SU-DHL-6 (cell line): ENCODE results near the gene ME3.

ENCODE experiments used
- H2AFZ ChIP-seq: fragments of 200-600 bp; sonication (generic); 2 replicates; pipeline ENCODE4 v1.6.1; 2014; ENCODE audit warnings: low read depth, mild to moderate bottlenecking, moderate library complexity, mixed read lengths, antibody characterized with exemption, low read length; ENCODE audit not compliant: severe bottlenecking
- H3F3A ChIP-seq: fragments of 200-600 bp; shearing (Covaris generic); 2 replicates; pipeline ENCODE4 v1.6.0; 2016; ENCODE audit warnings: antibody characterized with exemption, mild to moderate bottlenecking; ENCODE audit not compliant: insufficient read depth
- H3K27ac ChIP-seq: fragments of 200-600 bp; sonication (generic); 2 replicates; pipeline ENCODE4 v1.5.1; 2016; ENCODE audit warnings: low read depth, mild to moderate bottlenecking, low read length, moderate library complexity, mixed read lengths
- H3K27me3 ChIP-seq: fragments of 200-600 bp; sonication (generic), shearing (Covaris generic); 2 replicates; pipeline ENCODE4 v1.6.0; 2014; ENCODE audit warnings: mild to moderate bottlenecking, low read length
- H3K36me3 ChIP-seq: fragments of 200-600 bp; sonication (generic); 2 replicates; pipeline ENCODE4 v1.6.1; 2014; ENCODE audit warnings: mild to moderate bottlenecking, low read length, mixed read lengths
- H3K4me2 ChIP-seq: fragments of 300-600, 200-600 bp; shearing (Covaris generic), sonication (generic); 2 replicates; pipeline ENCODE4 v1.6.0; 2014; ENCODE audit warnings: low read length, low read depth, mild to moderate bottlenecking; ENCODE audit not compliant: poor library complexity, severe bottlenecking
- H3K4me3 ChIP-seq: fragments of 200-600 bp; sonication (generic); 2 replicates; pipeline ENCODE4 v1.5.1; 2014; ENCODE audit warnings: antibody characterized with exemption, low read length, mild to moderate bottlenecking, mixed read lengths; ENCODE audit not compliant: insufficient read depth, poor library complexity, severe bottlenecking
- H3K79me2 ChIP-seq: fragments of 200-600 bp; sonication (generic); 2 replicates; pipeline ENCODE4 v1.6.1; 2014; ENCODE audit warnings: mild to moderate bottlenecking, low read length, moderate library complexity; ENCODE audit not compliant: insufficient read depth
- H3K9ac ChIP-seq: fragments of 200-600 bp; sonication (generic); 2 replicates; pipeline ENCODE4 v1.7.0; 2014; ENCODE audit warnings: mild to moderate bottlenecking, low read length
- H3K9me2 ChIP-seq: fragments of 200-600 bp; sonication (generic); replicated peaks from 2 replicates; pipeline ENCODE4 v1.6.1; 2014; ENCODE audit warnings: low read length; ENCODE audit not compliant: insufficient read depth
- H3K9me3 ChIP-seq: fragments of 200-600 bp; sonication (generic); 2 replicates; pipeline ENCODE4 v1.6.1; 2014; ENCODE audit warnings: low read length, mixed read lengths; ENCODE audit not compliant: insufficient read depth
- H4K20me1 ChIP-seq: fragments of 200-600 bp; sonication (generic); 2 replicates; pipeline ENCODE4 v1.6.1; 2014; ENCODE audit warnings: low read depth, mild to moderate bottlenecking, antibody characterized with exemption, low read length, moderate library complexity, mixed read lengths
- EZH2phosphoT487 ChIP-seq: fragments of 200-600 bp; sonication (generic), shearing (Covaris generic); conservative IDR thresholded peaks from 2 replicates; pipeline ENCODE4 v1.6.1; 2018; ENCODE audit warnings: mild to moderate bottlenecking, antibody characterized with exemption, low read length, moderate library complexity, mixed read lengths
- TF ChIP-seq, protein P1 (sequence below): fragments of 200-600 bp; sonication (generic); IDR thresholded peaks from one replicate; pipeline ENCODE4 v1.5.1; 2017; ENCODE audit warnings: antibody characterized with exemption, mild to moderate bottlenecking, low read length, moderate library complexity; ENCODE audit not compliant: insufficient read depth, poor library complexity, severe bottlenecking

ME3 gene

DNA sequence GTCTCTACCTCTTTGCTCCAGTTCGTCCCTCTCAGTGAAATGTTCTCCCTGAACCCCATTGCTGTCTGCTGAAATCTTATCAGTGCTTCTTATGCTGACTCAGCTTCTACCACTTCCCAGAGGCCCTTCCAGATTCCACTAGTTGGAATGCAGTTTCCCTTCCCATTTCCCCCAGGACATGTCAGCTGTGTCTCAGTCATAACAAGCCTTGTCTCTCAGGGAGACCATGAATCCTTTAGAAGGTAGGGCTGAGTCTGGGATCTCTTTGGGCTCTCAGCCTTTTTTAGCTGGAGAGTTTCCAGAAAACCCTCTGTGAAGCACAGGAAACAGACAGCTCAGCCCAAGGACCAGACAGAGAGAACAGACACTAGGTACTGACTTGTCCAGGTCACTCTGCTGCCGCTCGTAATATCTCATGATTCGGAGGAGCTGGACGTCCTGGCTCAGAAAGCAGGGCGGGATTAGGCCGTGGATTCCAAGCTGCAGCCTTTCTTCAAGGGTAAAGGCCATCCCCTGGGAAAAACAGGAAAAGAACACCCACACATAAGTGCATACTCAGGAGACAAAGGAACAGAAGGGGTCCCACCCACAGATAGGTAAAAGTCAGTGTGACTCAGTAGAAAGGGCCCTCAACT is 113.0 kb downstream of the ME3 start:
- TF ChIP-seq, protein P1, sequence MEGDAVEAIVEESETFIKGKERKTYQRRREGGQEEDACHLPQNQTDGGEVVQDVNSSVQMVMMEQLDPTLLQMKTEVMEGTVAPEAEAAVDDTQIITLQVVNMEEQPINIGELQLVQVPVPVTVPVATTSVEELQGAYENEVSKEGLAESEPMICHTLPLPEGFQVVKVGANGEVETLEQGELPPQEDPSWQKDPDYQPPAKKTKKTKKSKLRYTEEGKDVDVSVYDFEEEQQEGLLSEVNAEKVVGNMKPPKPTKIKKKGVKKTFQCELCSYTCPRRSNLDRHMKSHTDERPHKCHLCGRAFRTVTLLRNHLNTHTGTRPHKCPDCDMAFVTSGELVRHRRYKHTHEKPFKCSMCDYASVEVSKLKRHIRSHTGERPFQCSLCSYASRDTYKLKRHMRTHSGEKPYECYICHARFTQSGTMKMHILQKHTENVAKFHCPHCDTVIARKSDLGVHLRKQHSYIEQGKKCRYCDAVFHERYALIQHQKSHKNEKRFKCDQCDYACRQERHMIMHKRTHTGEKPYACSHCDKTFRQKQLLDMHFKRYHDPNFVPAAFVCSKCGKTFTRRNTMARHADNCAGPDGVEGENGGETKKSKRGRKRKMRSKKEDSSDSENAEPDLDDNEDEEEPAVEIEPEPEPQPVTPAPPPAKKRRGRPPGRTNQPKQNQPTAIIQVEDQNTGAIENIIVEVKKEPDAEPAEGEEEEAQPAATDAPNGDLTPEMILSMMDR, result no peak
- no peak for TF ChIP-seq EZH2phosphoT487
- Histone ChIP-seq H4K20me1 (no peaks in the 10 kb centered on the region), H3K4me2 (no peak overlapping the region), H3K27ac (no peak overlapping the region), H3K4me3 (no peak overlapping the region), H3K9me3 (no peaks in the 10 kb centered on the region), H3K9ac (no peak overlapping the region), H3K36me3 (no peaks in the 10 kb centered on the region), H2AFZ (no peak overlapping the region), H3K27me3 (no peaks in the 10 kb centered on the region), H3F3A (no peaks in the 10 kb centered on the region), H3K9me2 (no peaks in the 10 kb centered on the region), H3K79me2 (no peaks in the 10 kb centered on the region)

DNA sequence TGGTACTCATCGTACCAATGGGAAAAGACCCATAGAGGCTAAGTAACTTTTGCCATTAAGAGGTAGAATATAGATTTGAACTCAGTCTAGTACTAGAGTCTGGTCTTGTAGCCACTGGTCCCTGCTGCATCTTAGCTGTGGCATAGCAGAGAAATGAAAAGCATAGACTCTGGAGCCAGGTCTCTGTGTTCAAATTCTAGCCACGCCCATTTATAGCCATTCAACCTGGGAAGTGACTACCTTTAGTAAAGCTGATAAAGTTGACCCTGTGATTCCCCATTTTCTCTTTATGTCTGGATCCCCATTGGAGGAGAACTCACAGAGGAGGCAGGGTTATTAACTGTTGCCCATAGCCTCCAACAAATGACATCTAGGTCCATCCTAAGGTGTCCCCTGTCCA is 113.6 kb downstream of the ME3 start:
- H3K4me3 ChIP-seq, result no peak overlapping the region
- no peak overlapping the region for H3K27ac ChIP-seq
- H2AFZ ChIP-seq, result no peak overlapping the region
- H3K4me2 ChIP-seq, result no peak overlapping the region
- H3K9me2 ChIP-seq, result no peaks in the 10 kb centered on the region
- H4K20me1 ChIP-seq, result no peaks in the 10 kb centered on the region
- TF ChIP-seq, protein P1, result no peak
- TF ChIP-seq EZH2phosphoT487, result no peak
- no peaks in the 10 kb centered on the region for H3K36me3 ChIP-seq
- H3K27me3 ChIP-seq, result no peaks in the 10 kb centered on the region
- no peak overlapping the region for H3K9ac ChIP-seq
- no peaks in the 10 kb centered on the region for H3K79me2 ChIP-seq
- H3K9me3 ChIP-seq, result no peaks in the 10 kb centered on the region
- H3F3A ChIP-seq, result no peaks in the 10 kb centered on the region

DNA sequence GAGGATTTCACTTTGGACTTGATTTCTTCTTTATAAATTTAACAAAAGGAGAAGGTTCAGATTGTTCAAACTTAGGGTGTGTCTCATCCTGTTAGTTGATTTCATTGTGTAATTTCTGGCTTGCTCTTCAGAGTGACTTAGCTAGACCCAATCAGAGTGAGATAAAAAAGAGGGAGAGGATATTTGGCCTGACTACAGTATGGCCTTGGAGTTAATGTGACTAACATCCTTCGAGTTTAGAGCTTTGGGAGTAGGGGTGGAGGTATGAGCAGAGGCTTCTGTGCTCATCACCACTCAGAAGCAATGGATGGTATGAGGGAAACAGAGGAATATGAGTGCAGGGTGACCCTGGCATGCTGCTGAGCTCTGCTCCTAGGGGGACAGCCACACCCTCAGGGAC is 114.2 kb downstream of the ME3 start:
- H4K20me1 ChIP-seq, result no peaks in the 10 kb centered on the region
- no peak overlapping the region for H3K4me2 ChIP-seq
- H3F3A ChIP-seq, result no peaks in the 10 kb centered on the region
- no peak overlapping the region for H3K4me3 ChIP-seq
- no peaks in the 10 kb centered on the region for H3K79me2 ChIP-seq
- no peak overlapping the region for H2AFZ ChIP-seq
- H3K9ac ChIP-seq, result no peak overlapping the region
- H3K27me3 ChIP-seq, result no peaks in the 10 kb centered on the region
- no peaks in the 10 kb centered on the region for H3K9me3 ChIP-seq
- no peaks in the 10 kb centered on the region for H3K9me2 ChIP-seq
- no peak for TF ChIP-seq EZH2phosphoT487
- TF ChIP-seq, protein P1, result no peak
- no peak overlapping the region for H3K27ac ChIP-seq
- H3K36me3 ChIP-seq, result no peaks in the 10 kb centered on the region
